ENCODE data around the gene ABCA13. TPM values are rescaled to one million over a fixed set of nuclear protein-coding genes. Genes with fewer than 3 reads are reported as not detected.

Gene ABCA13
- total and polyA plus RNA-seq, 2 donors (not counting 3 experiments of a cell fraction or from before 2014, with no cell fraction given): 0.01 to 0.11 TPM

- no peak overlapping the region for H3K27ac ChIP-seq (ENCODE audit: insufficient read depth, low read depth, low read length)
- no peak overlapping the region for H3K4me3 ChIP-seq (replicated peaks in 1 of 3; ENCODE audit: insufficient read depth in 1 of 3, low read depth in 1 of 3, low read length in 3 of 3)
- DNase-seq (ENCODE audit: low read depth, low spot score) (no peak), FAIRE-seq (no peak)
- H3K79me2 ChIP-seq (ENCODE audit: control insufficient read depth, insufficient read depth, low read length): no peaks in the 10 kb centered on the region
- intact Hi-C loops (cut with micrococcal nuclease) (no loop called here), dilution Hi-C loops (cut with MboI; ENCODE audit: extremely low pct_ligation_motif_present, low sequenced_read_pairs) (no loop called here)
- BruUV-seq (replicated peaks): no TSS peak
- TF ChIP-seq POLR2AphosphoS5 (IDR thresholded peaks at IDR 0.05; ENCODE audit: insufficient read depth, low read depth, low read length) (no peak), GATA2 (IDR thresholded peaks at IDR 0.05; ENCODE audit: insufficient read depth, insufficient read length, low read depth, low read length) (no peak), FOS (IDR thresholded peaks at IDR 0.05; ENCODE audit: borderline replicate concordance, insufficient read depth, low read length) (no peak), MYC (IDR thresholded peaks at IDR 0.05; ENCODE audit: low read depth, low read length) (no peak), POLR2A (IDR thresholded peaks at IDR 0.05; ENCODE audit: low read depth, low read length) (no peak), CTCF (IDR thresholded peaks at IDR 0.05; ENCODE audit: extremely low read depth in 1 of 2, insufficient read depth in 1 of 2, low read depth in 1 of 2, low read length in 2 of 2) (no peak), JUN (IDR thresholded peaks at IDR 0.05; ENCODE audit: borderline replicate concordance, insufficient read depth, insufficient read length, low read depth) (no peak), MAX (IDR thresholded peaks at IDR 0.05; ENCODE audit: insufficient read depth, insufficient read length) (no peak), EZH2 (IDR thresholded peaks at IDR 0.05; ENCODE audit: borderline replicate concordance, low read depth, low read length, severe bottlenecking) (no peak)
- H3K27me3 ChIP-seq (ENCODE audit: control insufficient read depth in 2 of 2, insufficient read depth in 2 of 2, low read length in 2 of 2): no peaks in the 10 kb centered on the region
- no peaks in the 10 kb centered on the region for H3K9me1 ChIP-seq (replicated peaks; ENCODE audit: control insufficient read depth, extremely low read depth, insufficient read depth, low read length)
- no peaks in the 10 kb centered on the region for H3K4me1 ChIP-seq (ENCODE audit: control insufficient read depth, extremely low read depth, insufficient read depth, low read length)
- CTCF ChIA-PET: no interaction called here
- H3K36me3 ChIP-seq (ENCODE audit: control insufficient read depth in 2 of 2, extremely low read depth in 1 of 2, insufficient read depth in 2 of 2, low read length in 2 of 2): no peaks in the 10 kb centered on the region
- H4K20me1 ChIP-seq (replicated peaks; ENCODE audit: control insufficient read depth, extremely low read depth, insufficient read depth, low read length): no peaks in the 10 kb centered on the region
- no peak overlapping the region for H2AFZ ChIP-seq (ENCODE audit: low read depth, low read length)
- POLR2A ChIA-PET: no interaction called here
- H3K9me3 ChIP-seq (replicated peaks; ENCODE audit: control insufficient read depth, insufficient read depth, low read length): no peaks in the 10 kb centered on the region
- H3K9ac ChIP-seq (replicated peaks; ENCODE audit: extremely low read depth, insufficient read depth, low read length): no peak overlapping the region
- no peak overlapping the region for H3K4me2 ChIP-seq (ENCODE audit: insufficient read depth, low read length)
These were observed 343.9 kb downstream of the ABCA13 start for GRCh38 chr7:48515171-48515570.
